ENCODE measurements around the gene SEMA4D.

Gene SEMA4D

DNA sequence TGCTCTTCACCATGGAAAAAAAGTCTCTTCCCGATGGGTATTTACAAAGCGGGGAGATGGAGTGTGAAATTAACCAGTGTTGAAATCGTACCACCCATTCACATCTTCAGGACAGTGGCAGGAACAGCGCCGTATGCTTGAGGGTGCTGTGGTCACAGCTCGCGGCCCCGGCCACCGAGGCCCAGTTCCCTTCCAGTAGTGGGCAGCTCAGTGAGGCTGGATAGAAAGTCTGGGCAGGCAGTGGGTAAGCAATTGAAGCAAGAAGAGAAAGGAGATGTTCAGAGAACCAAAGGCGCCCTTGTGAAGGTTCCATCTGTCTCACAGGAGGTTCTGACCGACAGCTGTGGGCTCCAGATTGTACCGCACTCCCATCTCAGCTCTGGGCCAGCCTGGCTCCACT lies 120.5 kb downstream of the SEMA4D start:
- no peak for DNase-seq (ENCODE audit: extremely low read depth, insufficient read length)
- Histone ChIP-seq H3K36me3 (ENCODE audit: control insufficient read depth, insufficient read depth, low read length) (peaks cover 42% of the 10 kb centered on the region), H3K27me3 (replicated peaks; ENCODE audit: control insufficient read depth, insufficient read depth, low read length) (no peaks in the 10 kb centered on the region), H3K4me3 (replicated peaks; ENCODE audit: low read depth, low read length) (no peak overlapping the region)
- TF ChIP-seq, protein P1, sequence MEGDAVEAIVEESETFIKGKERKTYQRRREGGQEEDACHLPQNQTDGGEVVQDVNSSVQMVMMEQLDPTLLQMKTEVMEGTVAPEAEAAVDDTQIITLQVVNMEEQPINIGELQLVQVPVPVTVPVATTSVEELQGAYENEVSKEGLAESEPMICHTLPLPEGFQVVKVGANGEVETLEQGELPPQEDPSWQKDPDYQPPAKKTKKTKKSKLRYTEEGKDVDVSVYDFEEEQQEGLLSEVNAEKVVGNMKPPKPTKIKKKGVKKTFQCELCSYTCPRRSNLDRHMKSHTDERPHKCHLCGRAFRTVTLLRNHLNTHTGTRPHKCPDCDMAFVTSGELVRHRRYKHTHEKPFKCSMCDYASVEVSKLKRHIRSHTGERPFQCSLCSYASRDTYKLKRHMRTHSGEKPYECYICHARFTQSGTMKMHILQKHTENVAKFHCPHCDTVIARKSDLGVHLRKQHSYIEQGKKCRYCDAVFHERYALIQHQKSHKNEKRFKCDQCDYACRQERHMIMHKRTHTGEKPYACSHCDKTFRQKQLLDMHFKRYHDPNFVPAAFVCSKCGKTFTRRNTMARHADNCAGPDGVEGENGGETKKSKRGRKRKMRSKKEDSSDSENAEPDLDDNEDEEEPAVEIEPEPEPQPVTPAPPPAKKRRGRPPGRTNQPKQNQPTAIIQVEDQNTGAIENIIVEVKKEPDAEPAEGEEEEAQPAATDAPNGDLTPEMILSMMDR (IDR thresholded peaks at IDR 0.05; ENCODE audit: insufficient read depth, low read length, poor library complexity, severe bottlenecking), result no peak

DNA sequence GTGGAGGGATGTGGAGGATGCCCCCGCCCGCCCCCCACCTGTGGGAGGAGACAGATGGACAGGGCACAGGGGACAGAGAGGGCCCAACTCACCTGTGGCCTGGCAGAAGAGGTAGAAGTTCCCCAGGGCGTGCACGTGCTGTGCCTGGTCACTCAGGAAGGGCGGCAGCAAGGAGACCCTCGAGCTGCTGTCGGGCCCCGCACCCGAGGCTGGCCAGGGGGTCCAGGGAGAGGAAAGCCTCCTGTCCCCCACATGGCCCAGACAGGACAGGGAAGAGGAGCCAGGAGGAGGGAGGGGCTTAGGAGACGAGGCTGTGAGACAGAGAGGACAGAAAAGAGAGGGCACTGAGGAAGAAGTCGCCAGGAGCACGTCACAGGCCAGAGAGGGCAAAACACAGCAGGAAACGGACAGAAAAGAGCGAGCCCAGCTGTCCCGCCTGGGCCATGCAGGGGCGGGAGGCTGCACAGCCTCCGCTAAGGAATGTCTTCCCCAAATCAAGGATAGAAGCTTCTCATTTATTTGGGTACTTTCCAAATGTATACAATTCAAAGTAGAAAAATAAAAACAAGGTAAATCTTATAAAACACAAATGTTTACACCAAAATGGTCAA lies 121.1 kb downstream of the SEMA4D start:
- H3K27me3 ChIP-seq (replicated peaks; ENCODE audit: control insufficient read depth, insufficient read depth, low read length), result no peaks in the 10 kb centered on the region
- no peak for DNase-seq (ENCODE audit: extremely low read depth, insufficient read length)
- H3K4me3 ChIP-seq (replicated peaks; ENCODE audit: low read depth, low read length), result no peak overlapping the region
- TF ChIP-seq, protein P1 (IDR thresholded peaks at IDR 0.05; ENCODE audit: insufficient read depth, low read length, poor library complexity, severe bottlenecking), result no peak
- peaks cover 37% of the 10 kb centered on the region for H3K36me3 ChIP-seq (ENCODE audit: control insufficient read depth, insufficient read depth, low read length)

DNA sequence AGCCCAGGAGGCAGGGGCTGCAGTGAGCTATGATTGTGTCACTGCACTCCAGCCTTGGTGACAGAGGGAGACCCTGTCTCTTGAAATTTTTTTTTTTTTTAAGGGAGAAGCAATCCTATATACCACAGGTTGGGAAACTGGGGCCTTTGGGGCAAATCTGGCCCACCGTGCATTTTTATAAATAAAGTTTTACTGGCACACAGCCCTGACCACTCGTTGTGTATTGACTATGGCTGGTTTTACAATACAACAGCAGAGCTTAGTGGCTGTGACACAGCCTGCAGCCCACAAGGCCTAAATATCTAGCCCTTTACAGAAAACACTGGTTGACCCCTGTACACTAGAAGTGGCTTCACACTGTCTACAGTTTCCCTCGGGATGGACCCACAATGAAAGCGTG lies 121.6 kb downstream of the SEMA4D start:
- Histone ChIP-seq H3K4me3 (replicated peaks; ENCODE audit: low read depth, low read length) (no peak overlapping the region), H3K36me3 (ENCODE audit: control insufficient read depth, insufficient read depth, low read length) (peaks cover 32% of the 10 kb centered on the region), H3K27me3 (replicated peaks; ENCODE audit: control insufficient read depth, insufficient read depth, low read length) (no peaks in the 10 kb centered on the region)
- DNase-seq (ENCODE audit: extremely low read depth, insufficient read length), result no peak
- TF ChIP-seq, protein P1 (IDR thresholded peaks at IDR 0.05; ENCODE audit: insufficient read depth, low read length, poor library complexity, severe bottlenecking), result no peak

DNA sequence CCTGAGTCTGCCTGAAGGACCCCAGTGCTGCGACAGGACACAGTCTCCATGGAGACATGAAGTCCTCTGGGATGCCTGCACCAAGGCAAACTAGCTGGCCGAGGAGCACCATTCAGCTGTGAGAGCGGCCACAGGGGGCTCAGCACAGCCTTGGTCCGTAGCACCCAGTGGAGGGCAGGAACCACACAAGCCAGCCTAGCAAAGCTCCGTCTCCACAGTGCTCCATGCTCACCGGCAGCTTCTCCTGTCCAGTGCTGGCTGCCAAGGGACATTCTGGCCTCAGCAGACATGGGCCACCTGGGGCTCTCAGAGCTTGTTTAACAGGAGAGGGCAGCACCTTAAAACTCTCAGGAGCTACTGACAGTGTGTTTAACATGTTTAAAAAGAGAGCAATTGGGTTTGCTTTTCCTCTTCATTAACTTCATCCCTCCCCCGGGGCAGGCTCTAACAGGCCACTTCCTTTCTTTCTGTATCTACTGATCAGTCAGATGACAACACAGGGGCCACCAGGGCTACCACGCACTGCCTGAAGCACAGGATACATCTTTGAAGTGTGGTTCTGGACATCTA lies 122.6 kb downstream of the SEMA4D start:
- no peak overlapping the region for H3K4me3 ChIP-seq (replicated peaks; ENCODE audit: low read depth, low read length)
- DNase-seq (ENCODE audit: extremely low read depth, insufficient read length), result no peak
- TF ChIP-seq, protein P1 (IDR thresholded peaks at IDR 0.05; ENCODE audit: insufficient read depth, low read length, poor library complexity, severe bottlenecking), result no peak

DNA sequence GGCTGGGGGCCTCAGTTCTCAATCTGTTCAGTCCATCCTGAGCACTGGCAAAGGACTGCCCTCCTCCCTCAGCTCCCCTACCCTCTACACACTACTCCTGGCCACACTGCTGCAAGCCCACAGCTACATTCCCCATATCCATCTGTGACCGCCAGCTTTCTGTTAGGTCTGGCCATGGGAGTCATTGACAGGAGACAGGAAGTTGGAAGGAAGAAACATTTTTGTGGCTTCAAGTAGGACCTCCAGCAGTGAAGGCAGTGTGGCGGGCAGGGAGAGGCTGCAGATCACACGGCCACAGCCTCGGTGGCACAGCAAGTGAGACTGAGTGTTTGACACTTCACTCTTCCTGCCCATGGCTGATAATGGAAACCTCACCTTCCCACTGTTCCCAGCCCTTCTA lies 123.7 kb downstream of the SEMA4D start:
- Histone ChIP-seq H3K36me3 (ENCODE audit: control insufficient read depth, insufficient read depth, low read length) (peaks cover 22% of the 10 kb centered on the region), H3K4me3 (replicated peaks; ENCODE audit: low read depth, low read length) (no peak overlapping the region), H3K27me3 (replicated peaks; ENCODE audit: control insufficient read depth, insufficient read depth, low read length) (no peaks in the 10 kb centered on the region)
- no peak for DNase-seq (ENCODE audit: extremely low read depth, insufficient read length)
- TF ChIP-seq, protein P1 (IDR thresholded peaks at IDR 0.05; ENCODE audit: insufficient read depth, low read length, poor library complexity, severe bottlenecking), result no peak

More for the DNA sequence above, 122.6 kb downstream of the SEMA4D start:
- Histone ChIP-seq H3K27me3 (replicated peaks; ENCODE audit: control insufficient read depth, insufficient read depth, low read length) (no peaks in the 10 kb centered on the region), H3K36me3 (ENCODE audit: control insufficient read depth, insufficient read depth, low read length) (peaks cover 28% of the 10 kb centered on the region)

Measured in GM06990 (cell line).